ENCODE measurements around the gene SBF2.

- TF ChIP-seq, protein P1, sequence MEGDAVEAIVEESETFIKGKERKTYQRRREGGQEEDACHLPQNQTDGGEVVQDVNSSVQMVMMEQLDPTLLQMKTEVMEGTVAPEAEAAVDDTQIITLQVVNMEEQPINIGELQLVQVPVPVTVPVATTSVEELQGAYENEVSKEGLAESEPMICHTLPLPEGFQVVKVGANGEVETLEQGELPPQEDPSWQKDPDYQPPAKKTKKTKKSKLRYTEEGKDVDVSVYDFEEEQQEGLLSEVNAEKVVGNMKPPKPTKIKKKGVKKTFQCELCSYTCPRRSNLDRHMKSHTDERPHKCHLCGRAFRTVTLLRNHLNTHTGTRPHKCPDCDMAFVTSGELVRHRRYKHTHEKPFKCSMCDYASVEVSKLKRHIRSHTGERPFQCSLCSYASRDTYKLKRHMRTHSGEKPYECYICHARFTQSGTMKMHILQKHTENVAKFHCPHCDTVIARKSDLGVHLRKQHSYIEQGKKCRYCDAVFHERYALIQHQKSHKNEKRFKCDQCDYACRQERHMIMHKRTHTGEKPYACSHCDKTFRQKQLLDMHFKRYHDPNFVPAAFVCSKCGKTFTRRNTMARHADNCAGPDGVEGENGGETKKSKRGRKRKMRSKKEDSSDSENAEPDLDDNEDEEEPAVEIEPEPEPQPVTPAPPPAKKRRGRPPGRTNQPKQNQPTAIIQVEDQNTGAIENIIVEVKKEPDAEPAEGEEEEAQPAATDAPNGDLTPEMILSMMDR (IDR thresholded peaks at IDR 0.05): no peak
- TF ChIP-seq EZH2 (IDR thresholded peaks at IDR 0.05; ENCODE audit: borderline replicate concordance, insufficient read depth, low read depth, low read length, poor library complexity, severe bottlenecking): no peak
These were observed 442.7 kb downstream of the SBF2 start for GRCh38 chr11:9851366-9851765.

Measured in B cell (primary cell).